HepG2 (cell line): Measurements from ENCODE around the gene MRPL58. TPM values are rescaled to one million over a fixed set of nuclear protein-coding genes. Genes with fewer than 3 reads are reported as not detected.

Experiments used
- CHD2 ChIP-seq: IDR thresholded peaks from 2 replicates; pipeline ENCODE4 v1.6.1; 2011; ENCODE audit warnings: low read depth, low read length, improper control_type of control experiment
- HNRNPLL ChIP-seq: fragments of 200-400 bp; formaldehyde crosslinking; IDR thresholded peaks from 2 replicates; pipeline ENCODE4 v1.6.1; 2017; ENCODE audit warnings: mild to moderate bottlenecking, low read depth, low read length; ENCODE audit not compliant: poor library complexity, severe bottlenecking
- MIXL1 ChIP-seq: IDR thresholded peaks from 2 replicates; pipeline ENCODE4 v1.6.1; 2016
- NFE2L2 ChIP-seq: fragments of 150-350 bp; IDR thresholded peaks from 2 replicates; pipeline ENCODE4 v1.6.1; 2014; ENCODE audit warnings: low read length
- NONO ChIP-seq, 2 experiments: fragments of 450-650 bp in 1 of 2; sonication (generic) in 1 of 2; formaldehyde crosslinking in 1 of 2; IDR thresholded peaks in 1 of 2; conservative IDR thresholded peaks in 1 of 2; 2 replicates each; pipeline versions ENCODE4 v1.6.1 to v1.8.0; 2017 to 2022; ENCODE audit warnings: mild to moderate bottlenecking in 1 of 2, missing genetic modification reagents in 1 of 2, moderate library complexity in 1 of 2
- SRY ChIP-seq: sonication (generic); formaldehyde crosslinking; IDR thresholded peaks from 2 replicates; pipeline ENCODE4 v1.8.0; 2022; ENCODE audit warnings: mild to moderate bottlenecking, missing genetic modification reagents
- ZBTB8A ChIP-seq: sonication (generic); formaldehyde crosslinking; IDR thresholded peaks from 2 replicates; pipeline ENCODE4 v1.4.0; 2020; ENCODE audit warnings: mild to moderate bottlenecking, low read depth, missing genetic modification reagents, borderline replicate concordance
- ZNF383 ChIP-seq: sonication (generic); formaldehyde crosslinking; IDR thresholded peaks from 2 replicates; pipeline ENCODE4 v1.4.0; 2020; ENCODE audit warnings: missing genetic modification reagents, mild to moderate bottlenecking, borderline replicate concordance
- ZNF780A ChIP-seq: sonication (generic); formaldehyde crosslinking; IDR thresholded peaks from 2 replicates; pipeline ENCODE4 v1.8.0; 2022; ENCODE audit warnings: mild to moderate bottlenecking, missing genetic modification reagents, moderate library complexity
- ZNF816 ChIP-seq: sonication (generic); formaldehyde crosslinking; IDR thresholded peaks from 2 replicates; pipeline ENCODE4 v1.8.0; 2022; ENCODE audit warnings: missing genetic modification reagents, mild to moderate bottlenecking, borderline replicate concordance
- ZNF839 ChIP-seq: sonication (generic); formaldehyde crosslinking; IDR thresholded peaks from 2 replicates; pipeline ENCODE4 v1.4.0; 2020; ENCODE audit warnings: missing genetic modification reagents, mild to moderate bottlenecking, borderline replicate concordance
- ZSCAN20 ChIP-seq: sonication (generic); formaldehyde crosslinking; IDR thresholded peaks from 2 replicates; pipeline ENCODE4 v1.4.0; 2020; ENCODE audit warnings: missing genetic modification reagents, mild to moderate bottlenecking, borderline replicate concordance
- polyA plus RNA-seq, 8 experiments: library from polyadenylated mRNA; depleted of rRNA in 3 of 8; stranded (reverse) in 7 of 8; unstranded in 1 of 8; fragments of >200 nt; fragmentation: Illumina TruSeq in 4 of 8; extraction: Trizol in 4 of 8; gene quantifications; 2 replicates each; pipeline versions ENCODE4 v1.2.1 to v1.2.3, GENCODE V29; 2011 to 2016; ENCODE audit warnings: low read depth in 4 of 8, missing spikeins in 1 of 8, mixed read lengths in 1 of 8; ENCODE audit not compliant: insufficient read depth in 1 of 8
- total RNA-seq, 5 experiments: library from RNA; depleted of rRNA; stranded (reverse); fragments of >200 nt; fragmentation: Illumina TruSeq; extraction: Trizol; gene quantifications; 2 replicates each; pipeline ENCODE4 v1.2.3, GENCODE V29; 2016; ENCODE audit warnings: low read depth in 1 of 5
- TF ChIP-seq, protein P1 (sequence below): sonication (generic); formaldehyde crosslinking; IDR thresholded peaks from 2 replicates; pipeline ENCODE4 v1.8.0; 2022; ENCODE audit warnings: missing genetic modification reagents, mild to moderate bottlenecking, borderline replicate concordance
- TF ChIP-seq, protein P2 (sequence below): sonication (generic); formaldehyde crosslinking; IDR thresholded peaks from 2 replicates; pipeline ENCODE4 v1.5.0; 2020; ENCODE audit warnings: missing genetic modification reagents
- TF ChIP-seq, protein P3 (sequence below): sonication (generic); formaldehyde crosslinking; IDR thresholded peaks from 2 replicates; pipeline ENCODE4 v1.8.1; 2023; ENCODE audit warnings: mild to moderate bottlenecking, moderate library complexity, missing genetic modification reagents
- TF ChIP-seq, protein P4 (sequence below), 2 experiments: sonication (generic) in 1 of 2; formaldehyde crosslinking in 1 of 2; IDR thresholded peaks; 2 replicates each; pipeline versions ENCODE4 v1.6.1 to v1.9.0; 2014 to 2022; ENCODE audit warnings: antibody characterized with exemption in 1 of 2, borderline replicate concordance in 1 of 2, inconsistent platforms in 1 of 2, low read depth in 1 of 2, missing genetic modification reagents in 1 of 2

MRPL58 gene
- total and polyA plus RNA-seq, 2 of the 13 experiments (the other 11 are each of a cell fraction or from before 2014, with no cell fraction given), result 44.9 to 68.9 TPM

DNA sequence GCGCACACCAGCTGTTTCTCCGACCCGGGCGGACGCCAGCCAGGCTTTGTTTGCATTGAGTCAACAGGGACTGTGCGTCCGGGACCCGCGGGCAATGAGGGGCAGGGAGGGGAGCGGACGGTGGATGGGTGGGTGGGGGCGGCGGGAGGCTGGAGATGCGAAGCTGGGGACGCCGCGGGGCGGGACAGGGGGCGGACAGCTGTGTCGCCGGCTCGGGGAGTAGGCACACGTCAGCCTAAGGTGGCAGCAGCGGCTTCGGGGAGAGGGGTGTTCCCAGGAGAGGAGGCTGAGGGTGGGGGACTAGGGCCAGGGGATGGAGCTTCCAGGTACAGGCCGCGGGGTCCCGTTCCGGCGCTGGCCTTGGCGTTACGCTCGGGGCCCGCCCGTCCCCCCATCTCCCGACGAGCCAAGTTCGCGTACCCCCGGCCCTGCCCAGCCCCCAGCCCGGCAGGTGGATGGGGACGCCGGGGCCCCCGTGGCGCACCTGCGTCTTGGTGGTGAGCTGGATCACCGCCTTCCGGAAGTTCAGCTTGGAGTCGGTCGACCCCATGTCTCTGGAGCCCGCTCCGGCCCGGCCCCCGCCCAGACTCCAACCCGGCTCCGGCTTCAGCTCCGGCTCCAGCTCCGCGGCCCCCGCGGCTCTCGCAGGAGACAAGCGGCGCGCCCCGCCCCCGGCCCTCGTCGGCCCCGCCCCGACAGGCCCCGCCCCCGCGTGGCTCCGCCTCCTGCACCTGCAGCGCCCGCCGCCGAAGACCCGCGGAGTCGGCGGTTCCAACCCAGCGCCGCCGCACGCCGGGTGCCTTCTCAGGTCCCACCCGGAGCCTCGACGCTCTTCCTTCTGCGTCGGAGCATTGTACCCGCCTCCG lies 40.1 kb upstream of the MRPL58 start, which contains the start of gene HID1 (continued):
- no peak for TF ChIP-seq ZNF839 (CRISPR knock-in tag)
- no peak for TF ChIP-seq CHD2
- no peak for TF ChIP-seq MIXL1 (CRISPR knock-in tag)
- TF ChIP-seq, protein P1, sequence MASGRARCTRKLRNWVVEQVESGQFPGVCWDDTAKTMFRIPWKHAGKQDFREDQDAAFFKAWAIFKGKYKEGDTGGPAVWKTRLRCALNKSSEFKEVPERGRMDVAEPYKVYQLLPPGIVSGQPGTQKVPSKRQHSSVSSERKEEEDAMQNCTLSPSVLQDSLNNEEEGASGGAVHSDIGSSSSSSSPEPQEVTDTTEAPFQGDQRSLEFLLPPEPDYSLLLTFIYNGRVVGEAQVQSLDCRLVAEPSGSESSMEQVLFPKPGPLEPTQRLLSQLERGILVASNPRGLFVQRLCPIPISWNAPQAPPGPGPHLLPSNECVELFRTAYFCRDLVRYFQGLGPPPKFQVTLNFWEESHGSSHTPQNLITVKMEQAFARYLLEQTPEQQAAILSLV (CRISPR knock-in tag), result no peak
- TF ChIP-seq HNRNPLL, result peak; percentile 38
- no peak for TF ChIP-seq SRY (CRISPR knock-in tag)
- TF ChIP-seq ZSCAN20 (CRISPR knock-in tag), result 0 out of 2 replicates have a peak, but pooled peaks have one; percentile 80
- no peak for TF ChIP-seq NFE2L2
- TF ChIP-seq, protein P2, sequence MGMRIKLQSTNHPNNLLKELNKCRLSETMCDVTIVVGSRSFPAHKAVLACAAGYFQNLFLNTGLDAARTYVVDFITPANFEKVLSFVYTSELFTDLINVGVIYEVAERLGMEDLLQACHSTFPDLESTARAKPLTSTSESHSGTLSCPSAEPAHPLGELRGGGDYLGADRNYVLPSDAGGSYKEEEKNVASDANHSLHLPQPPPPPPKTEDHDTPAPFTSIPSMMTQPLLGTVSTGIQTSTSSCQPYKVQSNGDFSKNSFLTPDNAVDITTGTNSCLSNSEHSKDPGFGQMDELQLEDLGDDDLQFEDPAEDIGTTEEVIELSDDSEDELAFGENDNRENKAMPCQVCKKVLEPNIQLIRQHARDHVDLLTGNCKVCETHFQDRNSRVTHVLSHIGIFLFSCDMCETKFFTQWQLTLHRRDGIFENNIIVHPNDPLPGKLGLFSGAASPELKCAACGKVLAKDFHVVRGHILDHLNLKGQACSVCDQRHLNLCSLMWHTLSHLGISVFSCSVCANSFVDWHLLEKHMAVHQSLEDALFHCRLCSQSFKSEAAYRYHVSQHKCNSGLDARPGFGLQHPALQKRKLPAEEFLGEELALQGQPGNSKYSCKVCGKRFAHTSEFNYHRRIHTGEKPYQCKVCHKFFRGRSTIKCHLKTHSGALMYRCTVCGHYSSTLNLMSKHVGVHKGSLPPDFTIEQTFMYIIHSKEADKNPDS (CRISPR knock-in tag), result peak; percentile 68; the same call in 1 of the 2 replicates
- no peak for TF ChIP-seq ZNF816 (CRISPR knock-in tag)
- TF ChIP-seq ZNF383 (CRISPR knock-in tag), result no peak
- TF ChIP-seq, protein P3, sequence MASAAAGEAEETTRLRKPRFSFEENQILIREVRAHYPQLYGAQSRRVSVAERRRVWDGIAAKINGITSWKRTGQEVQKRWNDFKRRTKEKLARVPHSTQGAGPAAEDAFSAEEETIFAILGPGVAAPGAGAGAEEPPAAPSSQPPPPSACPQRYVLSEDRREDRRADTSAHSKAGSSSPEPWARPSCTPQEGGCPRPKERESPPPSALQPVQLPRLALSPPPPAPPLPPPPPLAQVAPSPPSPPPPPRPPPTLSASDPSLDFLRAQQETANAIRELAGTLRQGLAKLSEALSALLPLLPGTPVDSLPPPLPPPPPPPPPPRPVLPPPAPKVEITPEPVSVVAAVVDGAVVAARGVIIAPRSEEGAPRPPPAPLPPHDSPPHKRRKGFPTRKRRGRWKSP (CRISPR knock-in tag), result 0 out of 2 replicates have a peak, but pooled peaks have one; percentile 24
- no peak for TF ChIP-seq ZBTB8A (CRISPR knock-in tag)
- TF ChIP-seq, protein P4, sequence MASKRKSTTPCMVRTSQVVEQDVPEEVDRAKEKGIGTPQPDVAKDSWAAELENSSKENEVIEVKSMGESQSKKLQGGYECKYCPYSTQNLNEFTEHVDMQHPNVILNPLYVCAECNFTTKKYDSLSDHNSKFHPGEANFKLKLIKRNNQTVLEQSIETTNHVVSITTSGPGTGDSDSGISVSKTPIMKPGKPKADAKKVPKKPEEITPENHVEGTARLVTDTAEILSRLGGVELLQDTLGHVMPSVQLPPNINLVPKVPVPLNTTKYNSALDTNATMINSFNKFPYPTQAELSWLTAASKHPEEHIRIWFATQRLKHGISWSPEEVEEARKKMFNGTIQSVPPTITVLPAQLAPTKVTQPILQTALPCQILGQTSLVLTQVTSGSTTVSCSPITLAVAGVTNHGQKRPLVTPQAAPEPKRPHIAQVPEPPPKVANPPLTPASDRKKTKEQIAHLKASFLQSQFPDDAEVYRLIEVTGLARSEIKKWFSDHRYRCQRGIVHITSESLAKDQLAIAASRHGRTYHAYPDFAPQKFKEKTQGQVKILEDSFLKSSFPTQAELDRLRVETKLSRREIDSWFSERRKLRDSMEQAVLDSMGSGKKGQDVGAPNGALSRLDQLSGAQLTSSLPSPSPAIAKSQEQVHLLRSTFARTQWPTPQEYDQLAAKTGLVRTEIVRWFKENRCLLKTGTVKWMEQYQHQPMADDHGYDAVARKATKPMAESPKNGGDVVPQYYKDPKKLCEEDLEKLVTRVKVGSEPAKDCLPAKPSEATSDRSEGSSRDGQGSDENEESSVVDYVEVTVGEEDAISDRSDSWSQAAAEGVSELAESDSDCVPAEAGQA (IDR thresholded peaks at IDR 0.05; ENCODE audit: low read depth), result no peak
- TF ChIP-seq, protein P4 (CRISPR knock-in tag; IDR thresholded peaks at IDR 0.05; ENCODE audit: borderline replicate concordance), result peak; percentile 70; the same call in 1 of the 2 replicates
- TF ChIP-seq ZNF780A, result no peak
- TF ChIP-seq NONO (IDR thresholded peaks at IDR 0.05), result no peak
- no peak; the same call in 1 of the 2 replicates for TF ChIP-seq NONO (CRISPR knock-in tag; conservative IDR thresholded peaks at IDR 0.05)
